OCI-LY1 (cell line): ENCODE data around the gene TCERG1L.

Experiments
- EZH2 ChIP-seq: fragments of 200-600 bp; sonication (generic), shearing (Covaris generic); IDR thresholded peaks from 2 replicates; pipeline ENCODE4 v1.8.0; 2017; ENCODE audit warnings: borderline replicate concordance, mixed run types, mild to moderate bottlenecking, antibody characterized with exemption, low read length, moderate library complexity, mixed read lengths
- TF ChIP-seq, protein P1 (sequence below): fragments of 200-600 bp; sonication (generic), shearing (Covaris generic); IDR thresholded peaks from 2 replicates; pipeline ENCODE4 v1.5.1; 2017; ENCODE audit warnings: mild to moderate bottlenecking, antibody characterized with exemption, low read length, moderate library complexity, mixed read lengths

DNA sequence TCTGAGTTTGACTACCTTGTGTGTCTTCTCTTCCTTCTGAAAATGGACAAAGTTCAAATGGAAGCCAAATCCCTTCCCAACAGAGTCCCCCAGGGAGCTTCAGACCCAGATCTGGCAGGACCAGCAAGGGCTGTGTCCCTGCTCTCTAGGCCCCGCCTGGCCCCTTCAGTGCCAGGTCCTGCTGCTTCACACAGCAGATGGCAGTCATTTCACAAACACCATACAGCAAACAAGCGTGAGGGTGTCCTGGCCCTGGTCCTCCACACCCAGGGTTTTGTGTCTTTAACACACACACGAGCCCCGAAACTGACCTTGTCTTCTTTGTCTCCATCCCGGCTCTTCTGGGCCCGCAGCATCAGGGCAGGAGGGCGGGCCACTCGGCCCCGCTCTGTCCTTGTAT, 145.0 kb downstream of the TCERG1L start:
- TF ChIP-seq, protein P1, sequence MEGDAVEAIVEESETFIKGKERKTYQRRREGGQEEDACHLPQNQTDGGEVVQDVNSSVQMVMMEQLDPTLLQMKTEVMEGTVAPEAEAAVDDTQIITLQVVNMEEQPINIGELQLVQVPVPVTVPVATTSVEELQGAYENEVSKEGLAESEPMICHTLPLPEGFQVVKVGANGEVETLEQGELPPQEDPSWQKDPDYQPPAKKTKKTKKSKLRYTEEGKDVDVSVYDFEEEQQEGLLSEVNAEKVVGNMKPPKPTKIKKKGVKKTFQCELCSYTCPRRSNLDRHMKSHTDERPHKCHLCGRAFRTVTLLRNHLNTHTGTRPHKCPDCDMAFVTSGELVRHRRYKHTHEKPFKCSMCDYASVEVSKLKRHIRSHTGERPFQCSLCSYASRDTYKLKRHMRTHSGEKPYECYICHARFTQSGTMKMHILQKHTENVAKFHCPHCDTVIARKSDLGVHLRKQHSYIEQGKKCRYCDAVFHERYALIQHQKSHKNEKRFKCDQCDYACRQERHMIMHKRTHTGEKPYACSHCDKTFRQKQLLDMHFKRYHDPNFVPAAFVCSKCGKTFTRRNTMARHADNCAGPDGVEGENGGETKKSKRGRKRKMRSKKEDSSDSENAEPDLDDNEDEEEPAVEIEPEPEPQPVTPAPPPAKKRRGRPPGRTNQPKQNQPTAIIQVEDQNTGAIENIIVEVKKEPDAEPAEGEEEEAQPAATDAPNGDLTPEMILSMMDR: no peak
- no peak for TF ChIP-seq EZH2
